ENCODE measurements around the gene ARHGAP19.
"Not testable (repeated sequence)": the region's sequence is repeated elsewhere in the genome, so short reads cannot be mapped to it uniquely, and the experiment has no call there.

The ARHGAP19 gene

DNA sequence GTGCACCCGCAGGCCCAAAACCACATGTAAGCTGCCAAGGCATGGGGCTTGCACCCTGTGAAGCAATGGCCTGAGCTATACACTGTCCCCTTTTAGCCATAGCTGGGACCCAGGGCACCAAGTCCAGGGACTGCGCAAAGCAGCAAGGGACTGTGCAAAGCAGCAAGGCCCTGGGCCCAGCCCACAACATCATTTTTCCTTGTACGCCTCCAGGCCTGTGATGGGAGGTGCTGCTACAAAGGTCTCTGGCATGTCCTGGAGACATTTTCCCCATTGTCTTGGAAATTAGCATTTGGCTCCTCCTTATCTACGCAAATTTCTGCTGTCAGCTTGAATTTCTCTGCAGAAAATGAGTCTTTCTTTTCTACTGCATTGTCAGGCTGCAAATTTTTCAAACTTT lies 24.8 kb downstream of the ARHGAP19 start:
- no peak overlapping the region for H3K4me2 ChIP-seq (ENCODE audit: low read depth, low read length)
- H3K79me2 ChIP-seq (ENCODE audit: low read length) = peaks cover 24% of the 10 kb centered on the region

GRCh38 chr10:97265095-97265494 lies 27.3 kb downstream of the ARHGAP19 start:
- not testable (repeated sequence) for H3K36me3 ChIP-seq (replicated peaks; ENCODE audit: insufficient read depth, low read length); H3K9me3 ChIP-seq (replicated peaks; ENCODE audit: insufficient read depth, low read length); H2AFZ ChIP-seq (ENCODE audit: low read length)

More for the DNA sequence above, 24.8 kb downstream of the ARHGAP19 start:
- Histone ChIP-seq H3K4me1 (ENCODE audit: low read length) (no peaks in the 10 kb centered on the region), H3K36me3 (replicated peaks; ENCODE audit: insufficient read depth, low read length) (no peaks in the 10 kb centered on the region), H2AFZ (ENCODE audit: low read length) (no peak overlapping the region), H3F3A (ENCODE audit: insufficient read depth, low read length) (no peaks in the 10 kb centered on the region), H3K27ac (ENCODE audit: low read length) (no peak overlapping the region), H4K20me1 (ENCODE audit: insufficient read depth, low read length) (no peaks in the 10 kb centered on the region), H3K9me3 (replicated peaks; ENCODE audit: insufficient read depth, low read length) (no peaks in the 10 kb centered on the region), H3K4me3 (ENCODE audit: low read length) (no peak overlapping the region), H3K9me2 (replicated peaks; ENCODE audit: insufficient read depth, low read length) (no peaks in the 10 kb centered on the region), H3K27me3 (replicated peaks; ENCODE audit: insufficient read depth, low read length) (no peaks in the 10 kb centered on the region), H3K9ac (ENCODE audit: low read length) (no peak overlapping the region)
- TF ChIP-seq EZH2 (optimal IDR thresholded peaks at IDR 0.05; ENCODE audit: low read depth, low read length) (no peak), EZH2phosphoT487 (IDR thresholded peaks at IDR 0.05; ENCODE audit: low read length) (no peak)
- TF ChIP-seq, protein P1, sequence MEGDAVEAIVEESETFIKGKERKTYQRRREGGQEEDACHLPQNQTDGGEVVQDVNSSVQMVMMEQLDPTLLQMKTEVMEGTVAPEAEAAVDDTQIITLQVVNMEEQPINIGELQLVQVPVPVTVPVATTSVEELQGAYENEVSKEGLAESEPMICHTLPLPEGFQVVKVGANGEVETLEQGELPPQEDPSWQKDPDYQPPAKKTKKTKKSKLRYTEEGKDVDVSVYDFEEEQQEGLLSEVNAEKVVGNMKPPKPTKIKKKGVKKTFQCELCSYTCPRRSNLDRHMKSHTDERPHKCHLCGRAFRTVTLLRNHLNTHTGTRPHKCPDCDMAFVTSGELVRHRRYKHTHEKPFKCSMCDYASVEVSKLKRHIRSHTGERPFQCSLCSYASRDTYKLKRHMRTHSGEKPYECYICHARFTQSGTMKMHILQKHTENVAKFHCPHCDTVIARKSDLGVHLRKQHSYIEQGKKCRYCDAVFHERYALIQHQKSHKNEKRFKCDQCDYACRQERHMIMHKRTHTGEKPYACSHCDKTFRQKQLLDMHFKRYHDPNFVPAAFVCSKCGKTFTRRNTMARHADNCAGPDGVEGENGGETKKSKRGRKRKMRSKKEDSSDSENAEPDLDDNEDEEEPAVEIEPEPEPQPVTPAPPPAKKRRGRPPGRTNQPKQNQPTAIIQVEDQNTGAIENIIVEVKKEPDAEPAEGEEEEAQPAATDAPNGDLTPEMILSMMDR (IDR thresholded peaks at IDR 0.05; ENCODE audit: low read length) = no peak
- no peak for DNase-seq

GRCh38 chr10:97263971-97264370 lies 28.5 kb downstream of the ARHGAP19 start:
- no peaks in the 10 kb centered on the region for H3K9me2 ChIP-seq (replicated peaks; ENCODE audit: insufficient read depth, low read length)
- H3F3A ChIP-seq (ENCODE audit: insufficient read depth, low read length) = no peaks in the 10 kb centered on the region
- H2AFZ ChIP-seq (ENCODE audit: low read length) = no peak overlapping the region
- no peak overlapping the region for H3K27ac ChIP-seq (ENCODE audit: low read length)
- H3K9me3 ChIP-seq (replicated peaks; ENCODE audit: insufficient read depth, low read length) = no peaks in the 10 kb centered on the region
- no peak for DNase-seq
- peaks cover 21% of the 10 kb centered on the region for H3K79me2 ChIP-seq (ENCODE audit: low read length)
- H3K4me2 ChIP-seq (ENCODE audit: low read depth, low read length) = no peak overlapping the region
- no peak for TF ChIP-seq EZH2phosphoT487 (IDR thresholded peaks at IDR 0.05; ENCODE audit: low read length)
- TF ChIP-seq, protein P1 (IDR thresholded peaks at IDR 0.05; ENCODE audit: low read length) = no peak
- H3K4me1 ChIP-seq (ENCODE audit: low read length) = peaks cover 10% of the 10 kb centered on the region
- no peaks in the 10 kb centered on the region for H4K20me1 ChIP-seq (ENCODE audit: insufficient read depth, low read length)
- no peak overlapping the region for H3K9ac ChIP-seq (ENCODE audit: low read length)
- H3K27me3 ChIP-seq (replicated peaks; ENCODE audit: insufficient read depth, low read length) = no peaks in the 10 kb centered on the region
- no peaks in the 10 kb centered on the region for H3K36me3 ChIP-seq (replicated peaks; ENCODE audit: insufficient read depth, low read length)
- H3K4me3 ChIP-seq (ENCODE audit: low read length) = no peak overlapping the region

More at GRCh38 chr10:97265095-97265494, 27.3 kb downstream of the ARHGAP19 start:
- H3K9me2 ChIP-seq (replicated peaks; ENCODE audit: insufficient read depth, low read length); DNase-seq; H3K9ac ChIP-seq (ENCODE audit: low read length); H3K27ac ChIP-seq (ENCODE audit: low read length); H4K20me1 ChIP-seq (ENCODE audit: insufficient read depth, low read length); H3K27me3 ChIP-seq (replicated peaks; ENCODE audit: insufficient read depth, low read length); H3K4me2 ChIP-seq (ENCODE audit: low read depth, low read length); H3F3A ChIP-seq (ENCODE audit: insufficient read depth, low read length); H3K4me1 ChIP-seq (ENCODE audit: low read length); H3K4me3 ChIP-seq (ENCODE audit: low read length): not testable (repeated sequence)
- peaks cover 28% of the 10 kb centered on the region for H3K79me2 ChIP-seq (ENCODE audit: low read length)

DNA sequence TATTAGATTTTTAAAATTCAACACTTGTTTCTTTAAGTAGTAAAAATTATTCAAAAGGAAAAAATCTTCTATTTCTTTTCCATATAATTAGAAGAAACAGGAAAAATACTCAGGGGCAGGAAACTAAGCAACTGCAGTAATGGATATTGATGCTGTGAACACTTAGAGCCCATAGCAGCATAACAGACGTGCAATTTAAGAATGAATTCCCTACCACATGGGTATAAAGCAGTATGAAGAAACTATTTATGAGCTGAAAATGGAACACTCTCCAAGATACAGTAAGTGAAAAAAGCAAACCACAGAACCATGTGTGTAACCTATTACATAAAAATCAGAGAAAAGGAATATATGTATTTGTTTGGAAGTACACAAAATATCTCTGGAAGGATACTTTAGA lies 30.8 kb downstream of the ARHGAP19 start:
- Histone ChIP-seq H3K27ac (ENCODE audit: low read length) (no peak overlapping the region), H3K9ac (ENCODE audit: low read length) (no peak overlapping the region), H3K9me2 (replicated peaks; ENCODE audit: insufficient read depth, low read length) (no peaks in the 10 kb centered on the region), H3K36me3 (replicated peaks; ENCODE audit: insufficient read depth, low read length) (no peaks in the 10 kb centered on the region), H3K79me2 (ENCODE audit: low read length) (0 out of 2 replicates have a peak, but pooled peaks cover 3% of the 10 kb centered on the region), H2AFZ (ENCODE audit: low read length) (no peak overlapping the region), H3K4me1 (ENCODE audit: low read length) (peaks cover 10% of the 10 kb centered on the region), H3K9me3 (replicated peaks; ENCODE audit: insufficient read depth, low read length) (no peaks in the 10 kb centered on the region), H3K27me3 (replicated peaks; ENCODE audit: insufficient read depth, low read length) (no peaks in the 10 kb centered on the region), H4K20me1 (ENCODE audit: insufficient read depth, low read length) (no peaks in the 10 kb centered on the region), H3K4me3 (ENCODE audit: low read length) (no peak overlapping the region), H3K4me2 (ENCODE audit: low read depth, low read length) (no peak overlapping the region; the same call in 1 of the 2 replicates), H3F3A (ENCODE audit: insufficient read depth, low read length) (no peaks in the 10 kb centered on the region)
- TF ChIP-seq, protein P1 (IDR thresholded peaks at IDR 0.05; ENCODE audit: low read length) = no peak
- TF ChIP-seq EZH2phosphoT487 (IDR thresholded peaks at IDR 0.05; ENCODE audit: low read length) = no peak
- no peak for TF ChIP-seq EZH2 (optimal IDR thresholded peaks at IDR 0.05; ENCODE audit: low read depth, low read length)
- DNase-seq = no peak
